Vagina (tissue), 2 donors: ENCODE measurements around the gene PRKCI.

Source experiments
- CTCF ChIP-seq, 3 experiments: fragments of 450-650 bp in 2 of 3; fragments of 200-600 bp in 1 of 3; sonication (generic) in 1 of 3; IDR thresholded peaks; one replicate each; pipeline ENCODE4 v1.5.1; 2017 to 2019; ENCODE audit warnings: antibody characterized with exemption in 3 of 3, mild to moderate bottlenecking in 2 of 3, moderate library complexity in 2 of 3
- POLR2A ChIP-seq, 2 donors: fragments of 450-650 bp; IDR thresholded peaks; one replicate each; pipeline ENCODE4 v1.6.1; 2017; ENCODE audit warnings: antibody characterized with exemption in 2 of 2, mild to moderate bottlenecking in 2 of 2, moderate library complexity in 2 of 2

- TF ChIP-seq CTCF (IDR thresholded peaks at IDR 0.05) (no peak), POLR2A (IDR thresholded peaks at IDR 0.05) (no peak)
Observed at GRCh38 chr3:170327040-170327808, 105.0 kb downstream of the PRKCI start.
